Esophagus squamous epithelium (tissue), 4 donors: ENCODE results near the gene PLEKHA1.

Source experiments
- POLR2A ChIP-seq, 4 donors: fragments of 450-650 bp; IDR thresholded peaks; one replicate each; pipeline ENCODE4 v1.6.1; 2017; ENCODE audit warnings: antibody characterized with exemption in 4 of 4, mild to moderate bottlenecking in 4 of 4, moderate library complexity in 3 of 4
- TF ChIP-seq, protein P1 (sequence below), 6 experiments: fragments of 450-650 bp in 4 of 6; fragments of 200-600 bp in 2 of 6; sonication (generic) in 2 of 6; IDR thresholded peaks; one replicate each; pipeline ENCODE4 v1.5.1; 2016 to 2019; ENCODE audit warnings: antibody characterized with exemption in 6 of 6, mild to moderate bottlenecking in 4 of 6, moderate library complexity in 4 of 6

GRCh38 chr10:122448600-122448999 lies 74.1 kb downstream of the PLEKHA1 start:
- TF ChIP-seq, protein P1, sequence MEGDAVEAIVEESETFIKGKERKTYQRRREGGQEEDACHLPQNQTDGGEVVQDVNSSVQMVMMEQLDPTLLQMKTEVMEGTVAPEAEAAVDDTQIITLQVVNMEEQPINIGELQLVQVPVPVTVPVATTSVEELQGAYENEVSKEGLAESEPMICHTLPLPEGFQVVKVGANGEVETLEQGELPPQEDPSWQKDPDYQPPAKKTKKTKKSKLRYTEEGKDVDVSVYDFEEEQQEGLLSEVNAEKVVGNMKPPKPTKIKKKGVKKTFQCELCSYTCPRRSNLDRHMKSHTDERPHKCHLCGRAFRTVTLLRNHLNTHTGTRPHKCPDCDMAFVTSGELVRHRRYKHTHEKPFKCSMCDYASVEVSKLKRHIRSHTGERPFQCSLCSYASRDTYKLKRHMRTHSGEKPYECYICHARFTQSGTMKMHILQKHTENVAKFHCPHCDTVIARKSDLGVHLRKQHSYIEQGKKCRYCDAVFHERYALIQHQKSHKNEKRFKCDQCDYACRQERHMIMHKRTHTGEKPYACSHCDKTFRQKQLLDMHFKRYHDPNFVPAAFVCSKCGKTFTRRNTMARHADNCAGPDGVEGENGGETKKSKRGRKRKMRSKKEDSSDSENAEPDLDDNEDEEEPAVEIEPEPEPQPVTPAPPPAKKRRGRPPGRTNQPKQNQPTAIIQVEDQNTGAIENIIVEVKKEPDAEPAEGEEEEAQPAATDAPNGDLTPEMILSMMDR (IDR thresholded peaks at IDR 0.05): no peak
- no peak for TF ChIP-seq POLR2A (IDR thresholded peaks at IDR 0.05)
